CD4-positive, alpha-beta T cell (primary cell): ENCODE data around the gene OR10A3. TPM values are rescaled to one million over a fixed set of nuclear protein-coding genes. Genes with fewer than 3 reads are reported as not detected.
A peak's percentile ranks its signal among the peaks of the same experiment; 100 is the strongest.
"Not testable (repeated sequence)": the region's sequence is repeated elsewhere in the genome, so short reads cannot be mapped to it uniquely, and the experiment has no call there.

Experiments
- ATAC-seq: fragments of 200-7000 bp; cut with Tn5 transposase; one replicate; pipeline ENCODE4 v1.10.0; 2022; ENCODE audit warnings: mild to moderate bottlenecking; ENCODE audit not compliant: poor library complexity
- CTCF ChIA-PET: fragments of 350-600 bp; sonication (Branson Sonifier 250); formaldehyde crosslinking; loops from one replicate; lab custom pipeline; 2021; ENCODE audit warnings: antibody characterized with exemption, inconsistent platforms; lab: Charles Lee
- POLR2A ChIA-PET: fragments of 350-600 bp; sonication (Branson Sonifier 250); formaldehyde crosslinking; loops from one replicate; lab custom pipeline; 2021; ENCODE audit warnings: antibody characterized with exemption, inconsistent platforms; lab: Charles Lee
- DNase-seq, 14 experiments: peaks; one replicate each; pipeline ENCODE4 v3.0.0-alpha.2; 2013 to 2020; ENCODE audit warnings: mixed read lengths in 2 of 14
- H3K27ac ChIP-seq, 2 donors: one replicate each; pipeline versions ENCODE4 v1.5.1 to v1.7.0; 2013; ENCODE audit warnings: low read length in 2 of 2, low read depth in 1 of 2, mild to moderate bottlenecking in 1 of 2
- H3K27me3 ChIP-seq, 2 experiments: 1 replicate in 1 of 2; 2 replicates in 1 of 2; pipeline versions ENCODE4 v1.6.1 to v1.7.0; 2013; ENCODE audit warnings: low read length in 2 of 2, control low read depth in 1 of 2, mild to moderate bottlenecking in 1 of 2, moderate library complexity in 1 of 2; ENCODE audit not compliant: insufficient read depth in 2 of 2, control insufficient read depth in 1 of 2
- H3K36me3 ChIP-seq: one replicate; pipeline ENCODE4 v1.6.1; 2013; ENCODE audit warnings: low read length, control low read depth; ENCODE audit not compliant: insufficient read depth
- H3K4me1 ChIP-seq: one replicate; pipeline ENCODE4 v1.6.1; 2013; ENCODE audit warnings: low read length, control low read depth; ENCODE audit not compliant: insufficient read depth
- H3K4me3 ChIP-seq: one replicate; pipeline ENCODE4 v1.5.1; 2013; ENCODE audit warnings: mild to moderate bottlenecking, low read length, moderate library complexity
- H3K9me3 ChIP-seq, 2 experiments: 1 replicate in 1 of 2; 2 replicates in 1 of 2; pipeline versions ENCODE4 v1.6.1 to v1.7.0; 2013; ENCODE audit warnings: low read length in 2 of 2, mild to moderate bottlenecking in 2 of 2, control low read depth in 1 of 2, moderate library complexity in 1 of 2; ENCODE audit not compliant: control insufficient read depth in 1 of 2, insufficient read depth in 1 of 2
- H3K27ac Mint-ChIP-seq: one replicate; pipeline ENCODE4 v1.8.0; 2020; ENCODE audit warnings: mixed read lengths
- H3K27me3 Mint-ChIP-seq: one replicate; pipeline ENCODE4 v1.8.0; 2021; ENCODE audit warnings: mixed read lengths
- H3K36me3 Mint-ChIP-seq: one replicate; pipeline ENCODE4 v1.8.0; 2021; ENCODE audit warnings: low read depth, mixed read lengths
- H3K4me1 Mint-ChIP-seq: one replicate; pipeline ENCODE4 v1.8.0; 2021; ENCODE audit warnings: low read depth, mixed read lengths
- H3K4me3 Mint-ChIP-seq: one replicate; pipeline ENCODE4 v1.8.0; 2020; ENCODE audit warnings: mild to moderate bottlenecking, mixed read lengths
- H3K9me3 Mint-ChIP-seq: one replicate; pipeline ENCODE4 v1.8.0; 2020; ENCODE audit warnings: mixed read lengths
- CTCF ChIP-seq: fragments of 200-600 bp; IDR thresholded peaks from one replicate; pipeline ENCODE4 v1.8.0; 2022; ENCODE audit warnings: antibody characterized with exemption, mild to moderate bottlenecking
- intact Hi-C, 2 experiments: fragments of 100-400 bp; cut with DNase I in 1 of 2; cut with micrococcal nuclease in 1 of 2; formaldehyde crosslinking; loops; one replicate each; pipeline versions ENCODE4 v1.15.1 to v1.9.0; 2023 to 2025; cut with DNase I, micrococcal nuclease
- polyA plus RNA-seq, 2 donors: library from polyadenylated mRNA; unstranded; fragments of 120-200 nt; gene quantifications; one replicate each; pipeline ENCODE4 v1.2.1, GENCODE V29; 2013
- total RNA-seq, 174 experiments: library from RNA in 2 of 174; stranded (reverse) in 2 of 174; gene quantifications; one replicate each; pipeline ENCODE4 v1.2.3 and lab custom pipeline; 2021 to 2026

OR10A3 gene
- total RNA-seq (not detected), total RNA-seq (lab: John Stamatoyannopoulos, UW) (0 to 0.07 (median 0) reads per million in 172 experiments)
- not detected for polyA plus RNA-seq (2013, experiment 1 of 2)
- polyA plus RNA-seq (2013, experiment 2 of 2): not detected

- Histone ChIP-seq H3K27ac (no peak within 1 kb of the TSS), H3K9me3 (peaks cover 10 to 23% of the 10 kb centered on the region in 2 experiments), H3K4me1 (no peaks in the 10 kb centered on the region), H3K27me3 (peaks cover 0 to 2% of the 10 kb centered on the region in 2 experiments), H3K36me3 (no peaks in the 10 kb centered on the region), H3K4me3 (no peak within 1 kb of the TSS)
- POLR2A ChIA-PET: no interaction called here
- Mint-ChIP-seq H3K27ac (no peak within 1 kb of the TSS), H3K27me3 (peaks cover 15% of the 10 kb centered on the region), H3K4me1 (no peaks in the 10 kb centered on the region), H3K4me3 (no peak within 1 kb of the TSS), H3K9me3 (peaks cover 8% of the 10 kb centered on the region), H3K36me3 (no peaks in the 10 kb centered on the region)
- no peak for TF ChIP-seq CTCF
- ATAC-seq: no peak
- intact Hi-C loops: no loop called here
- CTCF ChIA-PET: no interaction called here
- DNase-seq: no peak
These were observed at the start of gene OR10A3 for GRCh38 chr11:7941608-7942007. TSS of gene OR10A3 (minus strand) at chr11:7941708. CDS start at chr11:7939520, 2,188 bp downstream.

GRCh38 chr11:7987560-7987883, 46.0 kb upstream of the OR10A3 start:
- DNase-seq, H3K27me3 Mint-ChIP-seq, H3K9me3 Mint-ChIP-seq, ATAC-seq, H3K27me3 ChIP-seq, H3K9me3 ChIP-seq: not testable (repeated sequence)
- Histone ChIP-seq H3K36me3 (peaks cover 26% of the 10 kb centered on the region), H3K27ac (peak overlapping the region; percentile 18 to 52), H3K4me1 (peaks cover 27% of the 10 kb centered on the region), H3K4me3 (peak overlapping the region; percentile 67)
- ChIA-PET POLR2A (interaction anchor here (0.7 to 1.6 kb wide), 21 partner anchors 8 to 1506 kb away, joined by 3 to 8 read pairs (median 4); partner anchors contain the start of genes ARFIP2, MRPL17, TIMM10B and ZNF143), CTCF (interaction anchor here (1.0 to 1.9 kb wide), 9 partner anchors 10 to 473 kb away, joined by 3 to 25 read pairs (median 4); partner anchors contain the start of gene PPFIBP2)
- intact Hi-C loops: loop anchor here (1.0 to 10.0 kb wide), 10 partner anchors 94 to 1750 kb away; partner anchors contain the start of genes PPFIBP2 (in 2 of the 2), ARFIP2 (in 1 of the 2), CNGA4 (in 1 of the 2) and ILK (in 1 of the 2)
- Mint-ChIP-seq H3K4me3 (peak overlapping the region; percentile 88), H3K36me3 (peaks cover 40% of the 10 kb centered on the region), H3K27ac (peak overlapping the region; percentile 79), H3K4me1 (peaks cover 47% of the 10 kb centered on the region)

GRCh38 chr11:7986768-7987559, 45.5 kb upstream of the OR10A3 start, which contains the start of gene EIF3F:
TSS of gene EIF3F (plus strand) at chr11:7987337. CDS start at chr11:7987353, 16 bp downstream.
- H3K36me3 Mint-ChIP-seq: peaks cover 34% of the 10 kb centered on the region
- H3K27me3 ChIP-seq: no peaks in the 10 kb centered on the region
- H3K9me3 ChIP-seq: no peaks in the 10 kb centered on the region
- H3K27ac Mint-ChIP-seq: peak within 1 kb of the TSS; percentile 79
- peaks cover 47% of the 10 kb centered on the region for H3K4me1 Mint-ChIP-seq
- H3K36me3 ChIP-seq: peaks cover 20% of the 10 kb centered on the region
- peaks cover 27% of the 10 kb centered on the region for H3K4me1 ChIP-seq
- ChIA-PET CTCF (interaction anchor here (0.7 to 1.9 kb wide), 10 partner anchors 9 to 473 kb away, joined by 3 to 25 read pairs (median 4); partner anchors contain the start of gene PPFIBP2), POLR2A (interaction anchor here (0.6 to 1.6 kb wide), 24 partner anchors 8 to 1581 kb away, joined by 3 to 8 read pairs (median 4); partner anchors contain the start of genes ARFIP2, MRPL17, TIMM10B and ZNF143)
- H3K4me3 Mint-ChIP-seq: peak within 1 kb of the TSS; percentile 88
- ATAC-seq (peak; percentile 95), DNase-seq (peak; percentile 78 to 99 (median 85))
- intact Hi-C loops: loop anchor here (1.0 to 10.0 kb wide), 10 partner anchors 94 to 1750 kb away; partner anchors contain the start of genes PPFIBP2 (in 2 of the 2), ARFIP2 (in 1 of the 2), CNGA4 (in 1 of the 2) and ILK (in 1 of the 2)
- H3K9me3 Mint-ChIP-seq: no peaks in the 10 kb centered on the region
- TF ChIP-seq CTCF: peak; percentile 92
- H3K27me3 Mint-ChIP-seq: no peaks in the 10 kb centered on the region
- peak within 1 kb of the TSS; percentile 52 to 73 for H3K27ac ChIP-seq
- H3K4me3 ChIP-seq: peak within 1 kb of the TSS; percentile 67
